GM19467 (cell line): Measurements from ENCODE around the gene CEBPZOS.
"Not testable (repeated sequence)": the region's sequence is repeated elsewhere in the genome, so short reads cannot be mapped to it uniquely, and the experiment has no call there.

Source experiments
- ATAC-seq: cut with Tn5 transposase; IDR thresholded peaks from one replicate; pipeline ENCODE4 v1.9.1; 2021; ENCODE audit warnings: mild to moderate bottlenecking, moderate library complexity; ENCODE audit not compliant: unreplicated experiment

CEBPZOS gene

DNA sequence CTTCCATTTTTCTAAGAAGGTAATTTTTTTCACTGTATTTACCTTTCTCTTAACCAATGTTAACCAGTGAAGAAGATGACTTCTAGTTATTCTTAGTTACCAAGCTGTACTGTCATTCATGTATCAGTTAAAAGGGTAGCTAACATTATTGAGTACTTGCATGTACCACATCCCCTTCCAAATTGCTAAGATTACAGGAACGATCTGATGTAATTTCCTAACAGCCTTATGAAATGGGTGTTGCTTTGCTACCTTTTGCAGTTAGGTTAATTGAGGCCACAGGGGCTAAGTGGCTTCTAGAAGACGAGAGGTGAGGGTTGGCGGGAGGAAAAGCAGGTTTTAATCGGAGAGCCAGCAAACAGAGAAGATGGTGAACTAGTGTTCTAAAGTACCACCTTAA, 6.0 kb upstream of the CEBPZOS start:
- no peak for ATAC-seq

DNA sequence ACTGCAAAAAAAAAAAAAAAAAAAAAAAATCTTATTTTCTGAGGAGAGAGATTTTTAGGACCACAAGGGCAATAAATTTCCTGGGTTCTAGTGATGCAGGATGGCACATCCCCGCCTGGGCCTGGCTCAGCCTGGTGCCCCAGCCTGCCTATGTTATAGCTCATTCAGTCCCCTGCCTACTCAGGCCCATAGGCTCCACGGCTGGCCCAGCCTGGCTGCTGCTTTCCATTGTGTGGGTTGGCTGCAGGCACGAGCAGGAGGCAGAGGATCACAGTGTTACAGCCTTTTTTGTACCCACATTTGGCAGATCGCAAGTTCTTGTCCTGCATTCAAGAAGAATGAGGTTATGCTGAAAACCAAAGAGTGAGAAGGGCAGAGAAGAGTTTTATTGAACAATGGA, 5.0 kb upstream of the CEBPZOS start:
- ATAC-seq, result no peak

DNA sequence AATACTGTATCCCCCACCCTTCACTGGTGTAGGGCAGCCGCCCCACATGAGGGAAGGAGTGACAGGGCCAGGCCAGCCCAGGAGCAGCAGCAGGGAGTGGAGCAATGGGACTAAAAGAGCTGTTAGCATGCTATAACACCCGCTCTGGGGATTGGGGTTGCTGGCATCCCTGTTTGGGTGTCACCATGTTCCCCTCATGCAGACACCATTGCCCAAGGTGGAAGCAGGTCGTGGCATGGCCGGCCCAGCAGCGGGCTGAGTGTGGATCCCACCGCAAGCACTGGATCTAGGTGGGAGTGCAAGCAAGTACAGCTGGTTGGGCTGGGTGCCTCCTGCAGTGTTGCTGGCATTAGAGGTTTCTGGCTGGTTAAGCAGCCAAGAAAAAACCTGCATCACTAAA, 4.5 kb upstream of the CEBPZOS start:
- no peak for ATAC-seq

- no peak for ATAC-seq
These were observed 3.7 kb upstream of the CEBPZOS start for GRCh38 chr2:37192551-37192950.

- ATAC-seq, result not testable (repeated sequence)
These were observed 405 bp upstream of the CEBPZOS start for GRCh38 chr2:37195862-37196319.

- no peak for ATAC-seq
These were observed 2.4 kb downstream of the CEBPZOS start for GRCh38 chr2:37198681-37199065.

DNA sequence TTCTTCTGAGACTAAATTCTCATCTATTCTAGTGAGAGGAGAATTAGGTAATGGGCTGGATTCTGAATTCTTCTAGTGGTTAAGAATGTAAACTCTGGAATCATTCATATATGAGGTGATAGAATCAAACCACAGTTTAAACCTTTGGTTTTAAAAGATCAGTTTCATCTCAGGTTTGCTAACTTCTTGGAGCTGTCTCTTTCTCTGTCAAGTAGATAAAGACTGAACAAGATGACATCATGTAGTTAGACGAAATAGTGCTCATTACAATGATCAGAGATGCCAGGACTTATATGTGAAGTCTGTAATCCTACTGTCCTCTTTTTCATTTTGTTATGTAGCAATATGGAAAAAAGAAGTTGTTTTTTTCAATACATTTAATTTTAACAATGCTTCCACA, 4.9 kb downstream of the CEBPZOS start:
- no peak for ATAC-seq

DNA sequence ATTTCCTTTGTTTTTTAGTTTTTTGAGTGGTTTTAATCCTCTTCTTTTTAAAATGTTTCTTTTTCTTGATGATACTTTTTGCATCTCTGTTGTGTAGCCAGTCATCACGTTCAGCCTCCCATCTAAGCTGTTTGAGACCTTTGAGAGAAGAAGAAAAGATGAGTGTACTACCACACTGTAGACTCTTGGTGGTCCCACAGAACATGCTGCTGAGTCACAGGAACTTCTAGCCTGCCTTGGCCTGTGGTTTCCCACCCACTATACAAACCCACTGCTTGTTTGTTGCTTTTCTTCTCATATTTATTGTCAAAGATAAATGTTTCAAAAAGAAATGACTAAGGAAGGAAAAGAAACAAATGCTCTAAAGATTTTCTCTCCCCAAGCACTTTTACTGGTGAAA, 5.5 kb downstream of the CEBPZOS start:
- ATAC-seq, result no peak

DNA sequence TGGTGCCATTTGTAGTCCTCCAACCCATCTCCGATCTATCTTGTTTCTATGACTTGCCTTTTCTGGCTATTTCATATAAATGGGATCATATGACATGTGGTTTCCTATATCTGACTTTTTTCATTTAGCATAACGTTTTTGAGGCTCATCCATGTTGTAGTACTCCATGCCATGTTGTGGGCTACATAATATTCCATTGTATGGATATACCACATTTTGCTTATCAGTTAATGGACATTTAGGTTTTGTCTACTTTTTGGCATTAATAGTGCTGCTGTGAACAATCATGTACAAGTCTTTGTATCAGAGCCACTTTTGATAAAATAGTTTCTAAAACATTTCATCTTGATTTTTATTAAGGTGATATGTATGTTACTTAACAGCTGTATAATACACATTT, 7.4 kb downstream of the CEBPZOS start:
- no peak for ATAC-seq

DNA sequence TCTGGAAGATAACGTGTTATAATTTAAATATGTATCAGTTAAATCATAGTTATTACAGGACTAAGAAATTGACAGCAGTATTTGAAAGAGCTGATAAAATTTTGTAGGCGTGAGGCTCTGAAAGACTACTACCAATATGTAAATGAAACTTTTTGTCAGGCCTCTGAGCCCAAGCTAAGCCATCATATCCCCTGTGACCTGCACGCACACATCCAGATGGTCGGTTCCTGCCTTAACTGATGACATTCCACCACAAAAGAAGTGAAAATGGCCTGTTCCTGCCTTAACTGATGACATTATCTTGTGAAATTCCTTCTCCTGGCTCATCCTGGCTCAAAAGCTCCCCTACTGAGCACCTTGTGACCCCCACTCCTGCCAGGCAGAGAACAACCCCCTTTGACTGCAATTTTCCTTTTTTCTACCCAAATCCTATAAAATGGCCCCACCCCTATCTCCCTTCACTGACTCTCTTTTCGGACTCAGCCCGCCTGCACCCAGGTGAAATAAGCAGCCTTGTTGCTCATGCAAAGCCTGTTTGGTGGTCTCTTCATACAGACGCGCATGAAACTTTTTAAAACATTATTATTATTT, 8.9 kb downstream of the CEBPZOS start:
- ATAC-seq, result not testable (repeated sequence)

DNA sequence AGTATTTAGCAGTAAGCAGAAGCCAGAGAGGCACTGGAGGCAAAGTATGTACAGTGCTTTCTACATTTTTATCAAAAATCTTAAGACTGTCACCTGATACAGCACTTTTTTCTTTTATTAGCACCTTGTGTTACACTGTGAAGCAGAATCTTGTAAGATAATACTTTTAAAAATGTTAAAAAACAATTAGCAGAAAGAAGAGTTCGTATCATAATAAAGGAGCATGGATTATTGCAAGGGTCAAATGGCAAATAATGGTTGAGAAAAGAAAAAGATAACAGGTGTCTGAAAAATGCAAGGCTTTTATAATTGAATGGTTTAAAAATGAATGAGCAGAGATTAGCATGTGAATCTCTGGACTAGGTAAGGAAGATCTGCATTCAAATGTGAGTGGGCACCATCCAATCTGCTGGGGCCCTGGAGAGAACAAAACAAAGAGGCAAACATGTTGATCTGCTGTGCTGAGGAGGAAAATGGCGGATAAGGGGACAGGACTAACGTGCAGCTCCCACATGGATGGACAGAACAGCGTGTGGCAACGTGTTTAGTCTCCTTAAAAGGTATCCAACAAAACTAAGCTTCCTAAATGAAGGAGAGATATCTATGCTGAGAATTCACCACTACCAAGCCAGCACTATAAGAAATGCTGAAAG, 9.5 kb downstream of the CEBPZOS start:
- no peak for ATAC-seq

DNA sequence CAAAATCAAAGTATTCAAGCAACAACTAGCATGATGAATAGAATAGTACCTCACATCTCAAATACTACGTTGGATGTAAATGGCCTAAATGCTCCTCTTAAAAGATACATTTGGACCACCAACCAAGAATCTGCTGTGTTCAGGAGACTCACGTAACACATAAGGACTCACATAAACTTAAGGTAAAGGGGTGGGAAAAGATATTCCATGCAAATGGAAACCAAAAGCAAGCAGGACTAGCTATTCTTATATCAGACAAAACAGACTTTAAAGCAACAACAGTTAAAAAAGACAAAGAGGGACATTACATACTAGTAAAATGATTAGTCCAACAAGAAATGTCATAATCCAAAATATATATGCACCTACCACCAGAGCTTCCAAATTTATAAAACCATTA, 10.5 kb downstream of the CEBPZOS start:
- not testable (repeated sequence) for ATAC-seq

DNA sequence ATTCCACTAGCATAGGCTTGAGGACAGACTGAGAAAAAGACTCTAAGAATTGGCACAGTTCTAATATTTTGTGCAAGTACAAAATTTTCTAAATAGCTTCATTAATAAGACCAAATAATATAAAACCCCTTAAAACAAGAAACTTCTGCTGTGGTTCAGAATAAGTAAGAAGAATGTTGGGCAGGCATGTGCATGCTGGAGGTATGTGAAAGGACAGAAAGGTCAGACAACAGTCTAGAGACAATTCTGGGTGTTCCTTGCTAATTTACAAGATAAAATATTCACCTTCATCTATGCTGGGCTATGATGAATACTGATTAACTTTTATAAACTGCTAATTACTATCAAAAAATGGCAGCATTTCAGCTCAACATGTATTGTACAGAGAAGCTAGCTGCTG, 14.9 kb downstream of the CEBPZOS start:
- no peak for ATAC-seq

DNA sequence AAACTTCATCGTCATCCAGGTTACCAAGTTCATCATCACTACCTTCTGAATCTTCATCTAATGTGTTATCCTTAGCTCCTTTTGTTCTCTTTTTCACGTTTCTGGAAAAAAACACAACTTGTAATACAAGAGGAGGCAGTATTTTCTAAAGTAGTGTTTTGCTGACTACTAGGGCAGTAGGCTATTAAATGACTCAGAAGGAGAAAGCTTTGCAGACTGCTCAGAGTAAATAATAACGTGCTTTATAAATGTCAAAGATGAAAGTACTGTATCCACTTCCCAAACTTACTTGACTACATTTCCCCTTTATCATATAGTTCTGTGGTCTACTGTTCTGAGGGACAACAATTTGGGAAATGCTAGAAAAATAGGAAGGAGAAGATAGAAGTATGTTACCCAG, 15.6 kb downstream of the CEBPZOS start:
- ATAC-seq, result no peak

DNA sequence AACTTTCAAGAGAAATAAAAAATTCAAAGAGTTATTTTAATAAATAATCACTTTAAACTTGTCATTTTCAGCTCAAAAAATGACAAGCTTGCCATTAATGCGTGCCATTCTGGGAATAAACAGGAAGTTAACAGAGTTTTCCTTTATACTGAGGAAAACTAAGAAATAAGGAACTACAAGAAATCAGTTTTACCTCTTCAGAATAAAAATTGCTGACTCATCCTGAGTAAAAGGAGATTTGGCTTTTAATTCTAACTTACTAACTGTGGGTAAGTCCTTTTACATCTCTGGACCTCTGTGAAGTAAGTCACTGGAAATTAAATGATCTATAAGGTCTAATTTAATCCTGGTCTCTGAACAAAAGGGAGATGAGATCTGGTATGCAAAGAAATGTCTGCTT, 19.0 kb downstream of the CEBPZOS start:
- ATAC-seq, result no peak

- no peak for ATAC-seq
These were observed 22.8 kb downstream of the CEBPZOS start for GRCh38 chr2:37219046-37219445.

- no peak for ATAC-seq
These were observed 26.8 kb downstream of the CEBPZOS start for GRCh38 chr2:37223131-37223530.

DNA sequence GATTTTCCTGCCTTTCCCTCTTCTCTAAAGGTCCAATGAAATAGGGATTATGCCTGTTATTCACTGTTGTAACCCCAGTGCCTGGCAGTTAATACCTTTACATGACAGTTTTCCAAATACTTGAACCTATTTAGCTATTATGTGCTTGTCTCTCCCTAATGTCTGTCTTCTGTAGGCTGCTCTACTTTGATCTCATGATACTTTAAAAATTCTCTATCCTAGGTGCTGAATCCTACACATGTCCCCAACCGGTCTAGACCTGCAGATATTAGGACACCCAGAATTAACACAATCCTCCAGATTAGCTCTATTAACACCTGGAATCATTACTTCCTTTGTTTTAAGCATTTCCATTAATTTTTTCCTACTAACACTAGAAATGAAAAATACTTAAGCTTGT, 27.8 kb downstream of the CEBPZOS start:
- ATAC-seq, result no peak

DNA sequence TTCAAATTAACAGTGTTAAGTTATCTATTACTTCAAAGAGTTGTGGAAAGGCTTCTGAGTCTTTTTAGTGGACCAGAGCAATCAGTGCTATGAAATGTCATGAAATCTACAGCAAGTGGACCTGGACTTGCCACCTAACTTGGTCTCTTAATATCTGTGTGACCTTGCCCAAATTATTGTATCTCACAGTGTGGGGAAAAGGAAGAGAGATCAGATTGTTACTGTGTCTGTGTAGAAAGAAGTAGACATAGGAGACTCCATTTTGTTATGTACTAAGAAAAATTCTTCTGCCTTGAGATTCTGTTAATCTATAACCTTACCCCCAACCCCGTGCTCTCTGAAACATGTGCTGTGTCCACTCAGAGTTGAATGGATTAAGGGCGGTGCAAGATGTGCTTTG, 28.8 kb downstream of the CEBPZOS start:
- ATAC-seq, result not testable (repeated sequence)

DNA sequence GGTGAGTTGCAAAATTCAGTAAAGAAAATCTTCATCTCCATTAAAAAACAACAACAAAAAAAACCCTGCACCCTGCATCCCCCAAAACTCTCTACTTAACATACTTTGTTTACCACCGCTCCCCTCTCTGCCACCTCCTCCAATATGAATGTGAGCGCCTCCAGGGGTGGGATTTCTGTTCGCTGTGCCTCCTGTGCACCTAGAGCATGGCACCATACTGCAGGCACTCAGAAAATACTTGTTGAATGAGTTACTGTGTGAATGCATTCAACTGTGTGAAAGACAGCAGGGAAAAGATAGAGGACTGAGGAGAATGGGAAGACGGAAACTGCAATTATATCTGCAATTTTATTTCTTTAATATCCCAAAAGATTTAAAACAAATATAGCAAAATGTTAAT, 30.6 kb downstream of the CEBPZOS start:
- no peak for ATAC-seq

GRCh38 chr2:37228788-37229187, 32.5 kb downstream of the CEBPZOS start:
- no peak for ATAC-seq

GRCh38 chr2:37230581-37230980, 34.3 kb downstream of the CEBPZOS start:
- ATAC-seq, result no peak
